ENCODE measurements around the gene TRIM40. TPM values are rescaled to one million over a fixed set of nuclear protein-coding genes. Genes with fewer than 3 reads are reported as not detected.

The TRIM40 gene
- total RNA-seq, 1 donor from 2014 or later: not detected

- CTCF ChIA-PET: no interaction called here
- ATAC-seq (ENCODE audit: low read depth) (no peak), DNase-seq (no peak)
- Mint-ChIP-seq H3K27ac (no peak overlapping the region), H3K4me3 (no peak overlapping the region), H3K27me3 (peaks cover 40% of the 10 kb centered on the region), H3K9me3 (no peaks in the 10 kb centered on the region), H3K36me3 (ENCODE audit: low read depth) (no peaks in the 10 kb centered on the region), H3K4me1 (no peaks in the 10 kb centered on the region)
- POLR2A ChIA-PET: no interaction called here
- TF ChIP-seq CTCF (IDR thresholded peaks at IDR 0.05): no peak
- intact Hi-C loops (cut with micrococcal nuclease): no loop called here
Observed at GRCh38 chr6:30152910-30153610, 17.1 kb downstream of the TRIM40 start.

GRCh38 chr6:30154061-30154460, 18.1 kb downstream of the TRIM40 start:
- CTCF ChIA-PET: no interaction called here
- POLR2A ChIA-PET: interaction anchor here (0.5 kb wide), 1 partner anchor 141 kb away, joined by 3 read pairs; no protein-coding TSS in a partner anchor
- Mint-ChIP-seq H3K4me3 (no peak overlapping the region), H3K27me3 (peaks cover 37% of the 10 kb centered on the region), H3K36me3 (ENCODE audit: low read depth) (no peaks in the 10 kb centered on the region), H3K9me3 (no peaks in the 10 kb centered on the region), H3K4me1 (no peaks in the 10 kb centered on the region), H3K27ac (no peak overlapping the region)
- DNase-seq: no peak
- intact Hi-C loops (cut with micrococcal nuclease): no loop called here
- TF ChIP-seq CTCF (IDR thresholded peaks at IDR 0.05): no peak
- ATAC-seq (ENCODE audit: low read depth): no peak

GRCh38 chr6:30154709-30155519, 19.0 kb downstream of the TRIM40 start:
- H3K4me3 Mint-ChIP-seq: no peak overlapping the region
- ATAC-seq (ENCODE audit: low read depth) (no peak), DNase-seq (no peak)
- intact Hi-C loops (cut with micrococcal nuclease): no loop called here
- H3K4me1 Mint-ChIP-seq: no peaks in the 10 kb centered on the region
- peaks cover 36% of the 10 kb centered on the region for H3K27me3 Mint-ChIP-seq
- no peaks in the 10 kb centered on the region for H3K9me3 Mint-ChIP-seq
- no peak for TF ChIP-seq CTCF (IDR thresholded peaks at IDR 0.05)
- POLR2A ChIA-PET: no interaction called here
- CTCF ChIA-PET: no interaction called here
- no peaks in the 10 kb centered on the region for H3K36me3 Mint-ChIP-seq (ENCODE audit: low read depth)
- no peak overlapping the region for H3K27ac Mint-ChIP-seq

GRCh38 chr6:30155520-30156261, 19.8 kb downstream of the TRIM40 start:
- H3K27me3 Mint-ChIP-seq: peaks cover 32% of the 10 kb centered on the region
- H3K4me1 Mint-ChIP-seq: no peaks in the 10 kb centered on the region
- CTCF ChIA-PET: no interaction called here
- ATAC-seq (ENCODE audit: low read depth) (no peak), DNase-seq (no peak)
- no peaks in the 10 kb centered on the region for H3K36me3 Mint-ChIP-seq (ENCODE audit: low read depth)
- H3K27ac Mint-ChIP-seq: no peak overlapping the region
- TF ChIP-seq CTCF (IDR thresholded peaks at IDR 0.05): no peak
- no peak overlapping the region for H3K4me3 Mint-ChIP-seq
- H3K9me3 Mint-ChIP-seq: no peaks in the 10 kb centered on the region
- POLR2A ChIA-PET: no interaction called here
- intact Hi-C loops (cut with micrococcal nuclease): no loop called here

GRCh38 chr6:30156262-30156599, 20.3 kb downstream of the TRIM40 start:
- no peaks in the 10 kb centered on the region for H3K36me3 Mint-ChIP-seq (ENCODE audit: low read depth)
- no peak overlapping the region for H3K4me3 Mint-ChIP-seq
- peaks cover 32% of the 10 kb centered on the region for H3K27me3 Mint-ChIP-seq
- ATAC-seq (ENCODE audit: low read depth): no peak
- TF ChIP-seq CTCF (IDR thresholded peaks at IDR 0.05): no peak
- ChIA-PET POLR2A (no interaction called here), CTCF (no interaction called here)
- no peaks in the 10 kb centered on the region for H3K9me3 Mint-ChIP-seq
- no peak for DNase-seq
- intact Hi-C loops (cut with micrococcal nuclease): no loop called here
- no peaks in the 10 kb centered on the region for H3K4me1 Mint-ChIP-seq
- no peak overlapping the region for H3K27ac Mint-ChIP-seq
